HG03442 (cell line): ENCODE data around the gene CCL20.
"Not testable (repeated sequence)": the region's sequence is repeated elsewhere in the genome, so short reads cannot be mapped to it uniquely, and the experiment has no call there.

Experiments used
- ATAC-seq: cut with Tn5 transposase; IDR thresholded peaks from one replicate; pipeline ENCODE4 v1.9.1; 2021; ENCODE audit warnings: mild to moderate bottlenecking, moderate library complexity; ENCODE audit not compliant: unreplicated experiment

CCL20 gene

GRCh38 chr2:227828477-227828912 lies 14.9 kb downstream of the CCL20 start:
- no peak for ATAC-seq

- no peak for ATAC-seq
These were observed 15.7 kb downstream of the CCL20 start for GRCh38 chr2:227829337-227829736.

DNA sequence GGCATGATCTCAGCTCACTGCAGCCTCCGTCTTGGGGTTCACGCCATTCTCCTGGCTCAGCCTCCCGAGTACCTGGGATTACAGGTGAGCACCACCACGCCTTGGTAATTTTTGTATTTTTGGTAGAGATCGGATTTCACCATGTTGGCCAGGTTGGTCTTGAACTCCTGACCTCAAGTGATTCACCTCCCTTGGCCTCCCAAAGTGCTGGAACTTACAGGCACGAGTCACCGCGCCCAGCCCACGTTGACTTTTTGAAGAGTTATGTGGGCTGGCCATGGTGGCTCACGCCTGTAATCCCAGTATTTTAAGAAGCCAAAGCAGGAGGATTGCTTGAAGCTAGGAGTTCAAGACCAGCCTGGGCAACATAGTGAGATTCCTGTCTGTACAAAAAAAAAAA lies 20.8 kb downstream of the CCL20 start:
- no peak for ATAC-seq

DNA sequence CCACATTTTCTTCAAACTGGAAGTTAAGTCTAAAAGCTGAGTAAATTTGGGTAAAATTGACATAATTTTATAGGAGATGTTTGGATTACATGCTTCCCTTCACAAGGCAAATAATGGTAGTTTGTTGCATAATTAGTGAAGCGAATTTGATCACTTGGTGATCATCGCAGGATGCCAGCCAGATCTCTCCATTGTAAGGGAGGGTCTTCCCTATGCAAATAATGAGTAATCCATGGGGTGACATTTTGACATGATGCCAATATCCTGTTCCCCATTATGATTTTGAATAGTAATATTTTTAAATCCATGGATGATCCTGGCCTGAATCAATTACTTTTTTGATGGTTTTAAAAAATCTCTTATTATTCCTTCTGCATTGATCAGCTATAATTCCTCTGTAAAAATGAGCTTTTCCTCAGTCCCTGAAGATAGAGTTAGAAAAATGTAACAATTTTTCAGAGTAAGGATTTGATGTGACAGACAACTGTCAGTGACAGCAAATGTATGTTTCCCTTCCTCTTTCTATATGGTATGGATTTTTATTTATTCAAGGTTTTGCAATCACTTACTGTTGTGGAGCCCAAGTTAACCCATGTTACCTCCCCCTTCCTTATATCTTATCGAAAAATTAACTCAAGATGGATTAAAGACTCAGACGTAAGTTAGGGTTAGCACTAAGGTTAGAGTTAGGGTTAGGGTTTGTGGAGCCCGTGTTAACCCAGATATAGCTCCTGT lies 21.4 kb downstream of the CCL20 start:
- ATAC-seq: no peak

- not testable (repeated sequence) for ATAC-seq
These were observed 25.9 kb downstream of the CCL20 start for GRCh38 chr2:227839339-227840129.

DNA sequence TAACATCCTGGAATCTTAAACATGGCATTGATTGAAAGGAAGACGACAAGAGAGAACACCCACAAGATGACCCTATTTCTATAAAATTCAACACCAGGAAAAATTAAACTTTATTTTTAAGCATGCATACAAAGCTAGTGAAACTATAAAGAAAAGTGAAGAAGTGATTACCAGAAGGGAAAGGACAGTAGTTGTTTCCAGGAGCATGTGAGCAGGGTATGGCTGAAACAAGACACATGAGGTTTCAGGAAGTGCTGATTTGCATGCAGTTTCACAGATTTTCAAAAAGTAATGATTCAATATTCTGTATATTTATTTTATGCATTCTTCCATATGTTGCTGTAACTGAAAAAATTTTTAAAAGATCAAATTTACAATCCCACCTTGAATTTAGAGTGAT lies 33.2 kb downstream of the CCL20 start:
- no peak for ATAC-seq

DNA sequence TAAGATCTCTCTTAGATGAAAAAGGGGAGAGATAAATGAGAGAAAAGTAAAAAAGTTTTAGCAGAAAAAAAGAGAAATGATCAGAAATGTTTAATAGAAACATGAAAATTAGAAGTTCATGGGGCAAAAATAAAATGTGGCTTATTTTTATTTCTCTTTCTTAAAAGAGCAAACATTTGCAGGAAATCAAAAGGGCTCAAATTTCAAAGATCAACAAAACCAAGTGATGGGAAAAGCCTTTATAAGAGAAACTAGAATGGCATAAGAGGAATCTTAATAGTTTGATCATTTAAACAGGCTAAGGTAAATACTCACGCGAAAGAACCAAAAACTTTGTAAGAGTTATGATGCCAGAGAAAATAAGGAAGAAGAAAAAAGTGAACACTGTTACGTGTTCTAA lies 34.5 kb downstream of the CCL20 start:
- no peak for ATAC-seq

DNA sequence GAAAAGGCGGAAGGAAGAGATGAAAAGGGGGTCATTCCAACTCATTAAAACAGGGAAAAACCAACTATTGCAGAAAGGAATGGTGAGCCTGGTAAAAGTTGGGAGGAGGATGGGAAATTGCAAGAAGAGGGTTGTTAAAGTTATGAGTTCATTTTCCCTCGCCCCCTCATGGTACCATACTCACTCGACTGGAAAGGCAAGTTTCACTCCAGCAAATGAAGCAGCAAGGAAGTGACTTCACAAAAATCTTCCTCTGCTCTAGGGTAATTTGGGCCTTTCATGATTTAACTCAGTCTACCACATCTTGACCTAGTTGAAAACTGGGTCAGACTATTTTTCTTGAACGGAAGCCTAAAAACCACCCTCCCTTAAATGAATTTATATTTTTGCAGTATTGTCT lies 34.9 kb downstream of the CCL20 start:
- peak; percentile 90 for ATAC-seq

DNA sequence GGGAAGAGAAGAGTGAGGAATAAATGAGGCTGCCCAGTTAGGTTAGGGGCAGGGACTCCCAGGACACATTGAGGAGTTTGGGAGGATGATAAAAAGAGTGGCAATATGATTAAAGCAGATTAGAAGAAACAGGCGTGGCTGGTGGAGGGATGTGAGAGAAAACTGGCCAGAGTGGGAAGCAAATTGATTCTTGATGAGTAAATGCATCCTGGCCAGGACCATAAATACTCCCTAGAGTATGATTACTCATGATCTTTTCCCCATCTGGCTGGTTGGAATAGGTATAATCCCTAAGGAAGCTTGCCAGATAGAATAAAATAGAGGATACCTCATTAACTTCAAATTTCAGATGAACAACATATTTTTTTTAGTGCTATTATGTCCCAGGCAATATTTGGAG lies 36.3 kb downstream of the CCL20 start:
- ATAC-seq: no peak

DNA sequence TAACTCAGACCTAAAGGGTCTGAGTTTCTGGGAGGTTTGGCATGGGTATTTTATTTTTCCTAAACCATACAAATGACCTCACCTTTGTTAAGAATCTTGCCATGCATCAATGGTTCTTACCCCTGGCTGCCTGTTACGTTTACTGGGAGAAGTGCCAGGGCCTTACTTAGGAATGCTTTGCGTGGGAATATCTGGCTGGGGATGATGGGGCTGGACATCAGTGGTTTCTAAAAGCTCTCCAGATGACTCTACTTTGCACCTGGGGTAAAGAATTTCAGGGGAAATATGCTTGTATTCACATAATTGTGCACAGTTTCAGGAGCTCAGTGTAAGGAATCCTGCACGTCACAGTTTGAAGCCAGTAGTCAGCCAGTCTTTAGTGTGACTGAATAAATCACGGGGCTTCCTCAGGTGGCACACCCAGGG lies 39.6 kb downstream of the CCL20 start:
- ATAC-seq: no peak

DNA sequence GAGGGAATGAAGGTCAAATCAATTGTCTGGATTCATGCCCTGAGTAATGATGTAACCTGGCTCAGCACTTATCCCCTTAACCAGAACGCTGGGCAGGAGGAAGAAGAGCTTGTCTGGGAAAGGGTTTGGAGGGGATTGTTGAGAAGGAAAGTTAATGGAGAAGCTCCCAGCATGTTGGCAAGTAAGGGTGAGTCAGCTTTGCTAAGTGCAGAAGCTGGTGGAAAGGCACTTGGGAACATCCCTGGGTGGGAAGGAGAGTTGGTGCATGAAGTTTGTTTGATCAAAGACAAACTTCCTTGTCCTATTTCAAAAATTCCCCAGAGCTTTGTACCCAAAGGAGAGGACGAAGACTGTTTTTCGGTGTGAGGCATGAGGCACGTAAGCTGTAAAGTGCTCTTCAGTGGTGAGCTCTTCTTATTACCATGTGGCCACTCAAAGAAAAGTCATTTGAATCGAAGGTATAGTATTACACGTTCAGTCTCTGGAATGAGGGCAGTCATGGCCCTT lies 40.2 kb downstream of the CCL20 start:
- no peak for ATAC-seq

DNA sequence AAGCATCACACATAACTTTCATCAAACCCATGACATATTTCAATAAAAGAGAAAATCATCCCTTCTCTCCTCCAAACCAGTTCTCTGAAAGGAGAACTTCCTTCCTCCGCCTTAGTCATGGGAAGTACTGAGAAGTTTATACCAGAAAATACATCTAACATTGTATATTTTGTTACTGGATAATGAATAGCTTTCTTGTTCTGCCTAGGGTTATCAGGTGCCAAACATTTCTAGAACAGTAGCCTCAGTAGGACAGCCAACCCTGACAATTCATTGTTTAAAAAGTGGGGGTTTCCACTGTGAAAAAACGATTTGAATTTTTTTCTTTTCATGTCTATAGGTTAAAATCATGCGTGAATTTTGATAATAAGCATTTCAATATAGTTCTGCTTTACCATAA lies 41.8 kb downstream of the CCL20 start:
- no peak for ATAC-seq

DNA sequence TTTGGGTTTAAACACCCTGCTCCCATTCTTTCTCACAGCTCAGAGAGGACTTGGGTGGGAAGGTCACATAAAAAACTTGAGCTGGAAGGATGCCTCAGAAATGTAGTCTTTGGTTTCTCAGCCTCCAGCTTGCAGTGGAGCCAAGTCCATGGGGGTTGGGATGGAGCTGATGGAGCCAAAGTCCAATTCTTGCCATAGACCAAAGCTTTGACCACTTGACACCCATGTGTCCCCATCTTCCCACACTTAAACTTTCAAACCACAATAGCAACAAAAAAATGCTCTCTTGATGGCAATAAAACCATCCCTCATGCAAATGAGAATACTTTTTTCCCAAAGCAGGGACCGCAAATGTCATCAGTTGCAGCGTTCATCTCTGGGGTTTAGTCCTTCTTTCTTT lies 43.1 kb downstream of the CCL20 start:
- ATAC-seq: no peak

DNA sequence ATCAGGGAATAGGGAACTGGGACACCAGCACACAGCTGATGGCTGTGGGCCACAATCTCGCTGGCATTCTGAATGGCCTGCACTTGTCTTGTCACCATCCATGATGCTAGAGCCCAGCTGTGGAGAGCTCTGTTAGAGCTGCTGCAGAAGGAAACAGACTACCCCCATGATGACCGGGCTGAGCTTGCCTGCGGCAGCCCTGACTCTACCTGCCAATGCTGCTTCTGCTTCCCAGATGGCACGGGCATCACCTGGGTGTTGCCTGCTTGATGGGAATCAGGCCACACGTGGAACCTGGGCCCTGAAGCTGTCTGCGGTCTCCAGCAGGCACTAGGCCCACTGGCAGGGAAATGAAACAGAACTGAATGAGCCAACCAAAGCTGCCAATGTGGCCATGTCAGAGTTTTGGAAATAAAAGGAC lies 46.6 kb downstream of the CCL20 start:
- no peak for ATAC-seq

- no peak for ATAC-seq
These were observed 47.4 kb downstream of the CCL20 start for GRCh38 chr2:227861011-227861410.

DNA sequence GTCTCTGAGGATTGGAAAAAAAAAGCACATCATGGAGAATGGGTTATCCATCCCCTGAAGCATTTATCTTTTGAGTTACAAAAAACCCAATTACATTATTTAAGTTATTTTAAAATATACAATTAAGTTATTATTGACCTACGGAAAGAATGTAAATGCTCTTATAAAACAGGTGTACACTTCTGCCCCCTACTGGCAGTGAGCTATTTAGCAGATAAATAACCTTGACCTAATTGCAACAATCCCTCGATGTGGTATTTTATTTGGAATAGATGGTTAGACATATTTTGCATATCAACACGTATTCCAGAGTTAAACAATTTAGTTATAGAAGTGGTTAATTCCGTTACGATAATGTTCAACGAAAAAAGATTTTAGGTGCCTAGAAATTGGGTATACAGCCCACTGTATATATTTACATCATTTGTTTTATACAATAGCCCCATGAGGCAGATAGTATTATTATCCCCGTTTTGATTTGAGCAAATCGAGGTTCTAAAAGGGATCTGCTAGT lies 48.6 kb downstream of the CCL20 start:
- no peak for ATAC-seq

- ATAC-seq: no peak
These were observed 49.3 kb downstream of the CCL20 start for GRCh38 chr2:227862741-227863588.

- ATAC-seq: no peak
These were observed 50.6 kb downstream of the CCL20 start for GRCh38 chr2:227864161-227864756.

DNA sequence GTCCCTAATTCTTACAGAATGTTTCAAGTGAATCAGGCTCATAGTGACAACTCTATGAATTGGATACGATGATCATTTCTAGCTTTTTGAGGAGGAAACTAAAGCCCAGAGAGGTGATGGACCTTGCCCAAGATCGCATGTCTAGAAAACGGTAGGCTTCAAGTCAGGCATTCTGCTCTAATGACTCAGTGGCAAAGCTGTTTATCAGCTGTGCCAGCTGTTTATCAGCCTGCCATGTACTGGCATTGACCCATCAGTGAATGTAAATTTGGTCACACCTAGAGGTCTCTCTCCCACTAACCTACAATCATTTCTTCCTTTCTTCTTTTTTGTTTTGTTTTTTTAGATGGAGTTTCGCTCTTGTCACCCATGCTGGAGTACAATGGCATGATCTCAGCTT lies 51.6 kb downstream of the CCL20 start:
- ATAC-seq: no peak
